HepG2 (cell line): Measurements from ENCODE around the gene DOK4. TPM values are rescaled to one million over a fixed set of nuclear protein-coding genes. Genes with fewer than 3 reads are reported as not detected.

ENCODE experiments used
- ARID5B ChIP-seq: IDR thresholded peaks from 2 replicates; pipeline ENCODE4 v1.4.0; 2020; ENCODE audit warnings: mild to moderate bottlenecking, missing genetic modification reagents
- ATF4 ChIP-seq, 2 experiments: fragments of 450-650 bp in 1 of 2; sonication (generic) in 1 of 2; formaldehyde crosslinking; IDR thresholded peaks; 2 replicates each; pipeline versions ENCODE4 v1.5.0 to v1.8.0; 2020 to 2022; ENCODE audit warnings: mild to moderate bottlenecking in 1 of 2, missing genetic modification reagents in 1 of 2
- FOXM1 ChIP-seq: sonication (generic); formaldehyde crosslinking; IDR thresholded peaks from 2 replicates; pipeline ENCODE4 v1.5.0; 2020; ENCODE audit warnings: missing genetic modification reagents
- IKZF1 ChIP-seq: fragments of 450-650 bp; IDR thresholded peaks from 2 replicates; pipeline ENCODE4 v1.7.1; 2016
- KAT8 ChIP-seq: IDR thresholded peaks from 2 replicates; pipeline ENCODE4 v1.6.1; 2016; ENCODE audit warnings: missing genetic modification reagents, missing compliant biosample characterization
- KDM1A ChIP-seq: IDR thresholded peaks from 2 replicates; pipeline ENCODE4 v1.6.1; 2016; ENCODE audit warnings: missing compliant biosample characterization
- KMT2A ChIP-seq: sonication (generic); formaldehyde crosslinking; IDR thresholded peaks from 2 replicates; pipeline ENCODE4 v1.4.0; 2020; ENCODE audit warnings: missing genetic modification reagents
- KMT2B ChIP-seq: IDR thresholded peaks from 2 replicates; pipeline ENCODE4 v1.6.1; 2016; ENCODE audit warnings: missing genetic modification reagents, missing compliant biosample characterization
- PHB2 ChIP-seq: fragments of 450-650 bp; IDR thresholded peaks from 2 replicates; pipeline ENCODE4 v1.6.1; 2018; ENCODE audit not compliant: partially characterized antibody
- PRDM15 ChIP-seq: sonication (generic); formaldehyde crosslinking; IDR thresholded peaks from 2 replicates; pipeline ENCODE4 v1.4.0; 2020; ENCODE audit warnings: missing genetic modification reagents
- SOX6 ChIP-seq, 2 experiments: fragments of 450-650 bp in 1 of 2; sonication (generic) in 1 of 2; formaldehyde crosslinking in 1 of 2; IDR thresholded peaks; 2 replicates each; pipeline versions ENCODE4 v1.4.0 to v1.6.1; 2017 to 2020; ENCODE audit warnings: antibody characterized with exemption in 1 of 2, mild to moderate bottlenecking in 1 of 2, missing genetic modification reagents in 1 of 2
- STAG1 ChIP-seq: sonication (generic); formaldehyde crosslinking; IDR thresholded peaks from 2 replicates; pipeline ENCODE4 v1.4.0; 2020; ENCODE audit warnings: missing genetic modification reagents
- TBP ChIP-seq: sonication (generic); formaldehyde crosslinking; IDR thresholded peaks from 2 replicates; pipeline ENCODE4 v1.5.0; 2020; ENCODE audit warnings: missing genetic modification reagents
- TEAD2 ChIP-seq: sonication (generic); formaldehyde crosslinking; IDR thresholded peaks from 2 replicates; pipeline ENCODE4 v1.9.0; 2021; ENCODE audit warnings: missing genetic modification reagents
- ZBTB42 ChIP-seq: sonication (generic); formaldehyde crosslinking; IDR thresholded peaks from 2 replicates; pipeline ENCODE4 v1.5.0; 2020; ENCODE audit warnings: mild to moderate bottlenecking, missing genetic modification reagents
- ZEB1 ChIP-seq: IDR thresholded peaks from 2 replicates; pipeline ENCODE4 v1.6.1; 2012; ENCODE audit warnings: mild to moderate bottlenecking, low read depth, inconsistent platforms; ENCODE audit not compliant: insufficient replicate concordance
- ZFP41 ChIP-seq: sonication (generic); formaldehyde crosslinking; IDR thresholded peaks from 2 replicates; pipeline ENCODE4 v1.4.0; 2020; ENCODE audit warnings: mild to moderate bottlenecking, missing genetic modification reagents, borderline replicate concordance
- ZNF580 ChIP-seq: IDR thresholded peaks from 2 replicates; pipeline ENCODE4 v1.6.1; 2016; ENCODE audit warnings: low read depth, borderline replicate concordance
- ZNF614 ChIP-seq: IDR thresholded peaks from 2 replicates; pipeline ENCODE4 v1.6.1; 2018; ENCODE audit warnings: missing biosample characterization, missing genetic modification reagents, inconsistent platforms, borderline replicate concordance
- ZNF674 ChIP-seq: sonication (generic); formaldehyde crosslinking; IDR thresholded peaks from 2 replicates; pipeline ENCODE4 v1.5.0; 2020; ENCODE audit warnings: low read depth, mild to moderate bottlenecking, missing genetic modification reagents
- polyA plus RNA-seq, 8 experiments: library from polyadenylated mRNA; depleted of rRNA in 3 of 8; stranded (reverse) in 7 of 8; unstranded in 1 of 8; fragments of >200 nt; fragmentation: Illumina TruSeq in 4 of 8; extraction: Trizol in 4 of 8; gene quantifications; 2 replicates each; pipeline versions ENCODE4 v1.2.1 to v1.2.3, GENCODE V29; 2011 to 2016; ENCODE audit warnings: low read depth in 4 of 8, missing spikeins in 1 of 8, mixed read lengths in 1 of 8; ENCODE audit not compliant: insufficient read depth in 1 of 8
- total RNA-seq, 5 experiments: library from RNA; depleted of rRNA; stranded (reverse); fragments of >200 nt; fragmentation: Illumina TruSeq; extraction: Trizol; gene quantifications; 2 replicates each; pipeline ENCODE4 v1.2.3, GENCODE V29; 2016; ENCODE audit warnings: low read depth in 1 of 5

Gene DOK4
- total and polyA plus RNA-seq, 2 of the 13 experiments (the other 11 are each of a cell fraction or from before 2014, with no cell fraction given), result 52.7 to 70.0 TPM

- TF ChIP-seq ARID5B (CRISPR knock-in tag) (0 out of 2 replicates have a peak, but pooled peaks have one; percentile 37), ZEB1 (no peak), KDM1A (CRISPR knock-in tag) (no peak), ATF4 (CRISPR knock-in tag; IDR thresholded peaks at IDR 0.05) (no peak), TEAD2 (CRISPR knock-in tag) (no peak), STAG1 (CRISPR knock-in tag) (peak; percentile 97), ZNF674 (CRISPR knock-in tag) (no peak), IKZF1 (no peak), KMT2A (peak; percentile 35; the same call in 1 of the 2 replicates), ZNF614 (CRISPR knock-in tag) (peak; percentile 57; the same call in 1 of the 2 replicates), KMT2B (0 out of 2 replicates have a peak, but pooled peaks have one; percentile 34), TBP (CRISPR knock-in tag) (no peak), ZBTB42 (CRISPR knock-in tag) (no peak), KAT8 (CRISPR knock-in tag) (peak; percentile 82), ZNF580 (CRISPR knock-in tag) (peak; percentile 70; the same call in 1 of the 2 replicates), PHB2 (no peak), PRDM15 (CRISPR knock-in tag) (peak; percentile 43; the same call in 1 of the 2 replicates), ZFP41 (no peak), FOXM1 (CRISPR knock-in tag) (no peak), SOX6 (IDR thresholded peaks at IDR 0.05) (no peak), SOX6 (CRISPR knock-in tag; IDR thresholded peaks at IDR 0.05) (0 out of 2 replicates have a peak, but pooled peaks have one; percentile 21)
These were observed 64.0 kb downstream of the DOK4 start (continued) for GRCh38 chr16:57422026-57422944.
